ENCODE results near the gene SELENON. TPM values are rescaled to one million over a fixed set of nuclear protein-coding genes. Genes with fewer than 3 reads are reported as not detected.

The SELENON gene
- total and polyA plus RNA-seq, 9 of the 15 experiments (the other 6 are each of a cell fraction or from before 2014, with no cell fraction given) = 0.43 to 26.7 (median 7.0) TPM

DNA sequence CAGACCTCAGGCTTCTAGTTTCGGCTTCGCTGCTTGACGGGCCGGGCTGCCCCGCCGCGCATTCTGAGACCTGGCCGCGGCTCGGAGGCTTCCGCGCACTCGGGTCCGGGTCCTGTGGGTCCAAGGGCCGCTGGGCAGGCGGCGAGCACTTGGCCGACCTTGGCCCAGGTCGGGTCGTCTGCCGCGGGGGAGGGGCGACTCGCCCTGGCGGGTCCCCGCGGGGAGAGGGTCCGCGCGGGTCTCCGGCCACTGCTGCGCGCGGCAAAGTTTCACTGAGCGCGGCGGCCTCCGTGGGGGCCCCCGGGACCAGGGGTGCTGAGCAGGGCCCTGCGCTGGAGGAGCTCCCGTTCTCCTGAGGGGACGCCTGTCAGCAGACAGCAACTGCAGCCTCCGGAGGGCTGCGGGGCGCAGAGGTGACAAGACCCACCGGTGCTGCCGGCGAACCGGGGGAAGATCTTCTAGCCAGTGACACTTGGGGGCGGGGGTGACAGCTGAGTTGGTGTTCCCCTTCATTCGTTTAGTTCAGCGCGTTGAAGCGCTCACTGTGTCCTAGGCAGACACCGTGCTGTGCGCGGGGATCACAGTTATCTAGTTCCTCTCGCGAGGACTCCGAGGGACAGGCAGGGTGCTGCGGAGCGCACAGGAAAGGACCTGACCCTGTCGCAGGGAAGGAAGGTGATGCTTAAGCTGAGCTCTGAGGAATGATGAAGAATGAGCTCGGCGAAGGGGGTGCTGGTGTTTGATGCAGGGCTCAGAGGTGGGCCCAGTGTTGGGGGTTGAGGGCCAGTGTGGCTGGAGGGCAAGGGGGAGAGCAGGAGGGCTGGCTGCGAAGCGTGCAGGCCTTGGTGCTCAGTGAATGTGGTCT, 20.5 kb downstream of the SELENON start (continued):
- TF ChIP-seq HOXB6 (CRISPR knock-in tag; IDR thresholded peaks at IDR 0.05; ENCODE audit: borderline replicate concordance) (no peak), NR2C1 (IDR thresholded peaks at IDR 0.05) (no peak), NR2C1 (tag; IDR thresholded peaks at IDR 0.05) (no peak), SREBF2 (CRISPR knock-in tag; IDR thresholded peaks at IDR 0.05) (no peak), XRCC4 (IDR thresholded peaks at IDR 0.05; ENCODE audit: extremely low read depth, insufficient read depth, insufficient read length) (no peak), MAFG (tag; conservative IDR thresholded peaks at IDR 0.05) (no peak), RBM34 (IDR thresholded peaks at IDR 0.05; ENCODE audit: borderline replicate concordance, insufficient read depth, low read length) (0 out of 2 replicates have a peak, but pooled peaks have one; percentile 87), MCM5 (IDR thresholded peaks at IDR 0.05; ENCODE audit: low read depth) (no peak), ZNF551 (CRISPR knock-in tag; IDR thresholded peaks at IDR 0.05) (no peak), SP1 (CRISPR knock-in tag; IDR thresholded peaks at IDR 0.05) (no peak; the same call in 1 of the 2 replicates), TRIM28 (IDR thresholded peaks at IDR 0.05) (no peak), GTF2E2 (tag; IDR thresholded peaks at IDR 0.05) (peak; percentile 54; the same call in 1 of the 2 replicates), TCF7 (IDR thresholded peaks at IDR 0.05; ENCODE audit: borderline replicate concordance) (no peak), GATAD2A (IDR thresholded peaks at IDR 0.05) (0 out of 2 replicates have a peak, but pooled peaks have one; percentile 9)
- TF ChIP-seq, protein P1, sequence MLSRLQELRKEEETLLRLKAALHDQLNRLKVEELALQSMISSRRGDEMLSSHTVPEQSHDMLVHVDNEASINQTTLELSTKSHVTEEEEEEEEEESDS (CRISPR knock-in tag; IDR thresholded peaks at IDR 0.05) = no peak
- TF ChIP-seq, protein P2, sequence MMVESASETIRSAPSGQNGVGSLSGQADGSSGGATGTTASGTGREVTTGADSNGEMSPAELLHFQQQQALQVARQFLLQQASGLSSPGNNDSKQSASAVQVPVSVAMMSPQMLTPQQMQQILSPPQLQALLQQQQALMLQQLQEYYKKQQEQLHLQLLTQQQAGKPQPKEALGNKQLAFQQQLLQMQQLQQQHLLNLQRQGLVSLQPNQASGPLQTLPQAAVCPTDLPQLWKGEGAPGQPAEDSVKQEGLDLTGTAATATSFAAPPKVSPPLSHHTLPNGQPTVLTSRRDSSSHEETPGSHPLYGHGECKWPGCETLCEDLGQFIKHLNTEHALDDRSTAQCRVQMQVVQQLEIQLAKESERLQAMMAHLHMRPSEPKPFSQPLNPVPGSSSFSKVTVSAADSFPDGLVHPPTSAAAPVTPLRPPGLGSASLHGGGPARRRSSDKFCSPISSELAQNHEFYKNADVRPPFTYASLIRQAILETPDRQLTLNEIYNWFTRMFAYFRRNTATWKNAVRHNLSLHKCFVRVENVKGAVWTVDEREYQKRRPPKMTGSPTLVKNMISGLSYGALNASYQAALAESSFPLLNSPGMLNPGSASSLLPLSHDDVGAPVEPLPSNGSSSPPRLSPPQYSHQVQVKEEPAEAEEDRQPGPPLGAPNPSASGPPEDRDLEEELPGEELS (CRISPR knock-in tag; IDR thresholded peaks at IDR 0.05; ENCODE audit: borderline replicate concordance) = no peak; the same call in none of the 2 replicates
- TF ChIP-seq, protein P3, sequence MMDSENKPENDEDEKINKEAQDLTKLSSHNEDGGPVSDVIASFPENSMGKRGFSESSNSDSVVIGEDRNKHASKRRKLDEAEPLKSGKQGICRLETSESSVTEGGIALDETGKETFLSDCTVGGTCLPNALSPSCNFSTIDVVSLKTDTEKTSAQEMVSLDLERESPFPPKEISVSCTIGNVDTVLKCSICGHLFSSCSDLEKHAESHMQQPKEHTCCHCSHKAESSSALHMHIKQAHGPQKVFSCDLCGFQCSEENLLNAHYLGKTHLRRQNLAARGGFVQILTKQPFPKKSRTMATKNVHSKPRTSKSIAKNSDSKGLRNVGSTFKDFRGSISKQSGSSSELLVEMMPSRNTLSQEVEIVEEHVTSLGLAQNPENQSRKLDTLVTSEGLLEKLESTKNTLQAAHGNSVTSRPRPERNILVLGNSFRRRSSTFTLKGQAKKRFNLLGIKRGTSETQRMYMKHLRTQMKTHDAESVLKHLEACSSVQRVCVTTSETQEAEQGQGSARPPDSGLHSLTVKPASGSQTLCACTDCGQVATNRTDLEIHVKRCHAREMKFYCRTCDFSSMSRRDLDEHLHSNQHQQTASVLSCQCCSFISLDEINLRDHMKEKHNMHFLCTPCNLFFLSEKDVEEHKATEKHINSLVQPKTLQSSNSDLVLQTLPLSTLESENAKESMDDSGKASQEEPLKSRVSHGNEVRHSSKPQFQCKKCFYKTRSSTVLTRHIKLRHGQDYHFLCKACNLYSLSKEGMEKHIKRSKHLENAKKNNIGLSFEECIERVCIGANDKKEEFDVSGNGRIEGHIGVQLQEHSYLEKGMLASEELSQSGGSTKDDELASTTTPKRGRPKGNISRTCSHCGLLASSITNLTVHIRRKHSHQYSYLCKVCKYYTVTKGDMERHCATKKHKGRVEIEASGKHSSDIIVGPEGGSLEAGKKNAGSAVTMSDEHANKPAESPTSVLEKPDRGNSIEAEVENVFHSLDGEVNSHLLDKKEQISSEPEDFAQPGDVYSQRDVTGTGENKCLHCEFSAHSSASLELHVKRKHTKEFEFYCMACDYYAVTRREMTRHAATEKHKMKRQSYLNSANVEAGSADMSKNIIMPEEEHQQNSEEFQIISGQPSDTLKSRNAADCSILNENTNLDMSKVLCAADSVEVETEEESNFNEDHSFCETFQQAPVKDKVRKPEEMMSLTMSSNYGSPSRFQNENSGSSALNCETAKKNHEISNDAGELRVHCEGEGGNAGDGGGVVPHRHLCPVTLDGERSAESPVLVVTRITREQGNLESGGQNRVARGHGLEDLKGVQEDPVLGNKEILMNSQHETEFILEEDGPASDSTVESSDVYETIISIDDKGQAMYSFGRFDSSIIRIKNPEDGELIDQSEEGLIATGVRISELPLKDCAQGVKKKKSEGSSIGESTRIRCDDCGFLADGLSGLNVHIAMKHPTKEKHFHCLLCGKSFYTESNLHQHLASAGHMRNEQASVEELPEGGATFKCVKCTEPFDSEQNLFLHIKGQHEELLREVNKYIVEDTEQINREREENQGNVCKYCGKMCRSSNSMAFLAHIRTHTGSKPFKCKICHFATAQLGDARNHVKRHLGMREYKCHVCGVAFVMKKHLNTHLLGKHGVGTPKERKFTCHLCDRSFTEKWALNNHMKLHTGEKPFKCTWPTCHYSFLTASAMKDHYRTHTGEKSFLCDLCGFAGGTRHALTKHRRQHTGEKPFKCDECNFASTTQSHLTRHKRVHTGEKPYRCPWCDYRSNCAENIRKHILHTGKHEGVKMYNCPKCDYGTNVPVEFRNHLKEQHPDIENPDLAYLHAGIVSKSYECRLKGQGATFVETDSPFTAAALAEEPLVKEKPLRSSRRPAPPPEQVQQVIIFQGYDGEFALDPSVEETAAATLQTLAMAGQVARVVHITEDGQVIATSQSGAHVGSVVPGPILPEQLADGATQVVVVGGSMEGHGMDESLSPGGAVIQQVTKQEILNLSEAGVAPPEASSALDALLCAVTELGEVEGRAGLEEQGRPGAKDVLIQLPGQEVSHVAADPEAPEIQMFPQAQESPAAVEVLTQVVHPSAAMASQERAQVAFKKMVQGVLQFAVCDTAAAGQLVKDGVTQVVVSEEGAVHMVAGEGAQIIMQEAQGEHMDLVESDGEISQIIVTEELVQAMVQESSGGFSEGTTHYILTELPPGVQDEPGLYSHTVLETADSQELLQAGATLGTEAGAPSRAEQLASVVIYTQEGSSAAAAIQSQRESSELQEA (IDR thresholded peaks at IDR 0.05; ENCODE audit: low read depth) = no peak
- TF ChIP-seq, protein P4, sequence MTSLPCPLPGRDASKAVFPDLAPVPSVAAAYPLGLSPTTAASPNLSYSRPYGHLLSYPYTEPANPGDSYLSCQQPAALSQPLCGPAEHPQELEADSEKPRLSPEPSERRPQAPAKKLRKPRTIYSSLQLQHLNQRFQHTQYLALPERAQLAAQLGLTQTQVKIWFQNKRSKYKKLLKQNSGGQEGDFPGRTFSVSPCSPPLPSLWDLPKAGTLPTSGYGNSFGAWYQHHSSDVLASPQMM (CRISPR knock-in tag; IDR thresholded peaks at IDR 0.05) = no peak

All from K562 (cell line).